NCI-H526 treated with DMSO at 0.1 percent for 48 hours (cell line): ENCODE measurements around the gene XPC.
"Not testable (repeated sequence)": the region's sequence is repeated elsewhere in the genome, so short reads cannot be mapped to it uniquely, and the experiment has no call there.

Experiments used
- DNase-seq: peaks from one replicate; lab custom pipeline; 2025; lab: John Stamatoyannopoulos, UW

Gene XPC

DNA sequence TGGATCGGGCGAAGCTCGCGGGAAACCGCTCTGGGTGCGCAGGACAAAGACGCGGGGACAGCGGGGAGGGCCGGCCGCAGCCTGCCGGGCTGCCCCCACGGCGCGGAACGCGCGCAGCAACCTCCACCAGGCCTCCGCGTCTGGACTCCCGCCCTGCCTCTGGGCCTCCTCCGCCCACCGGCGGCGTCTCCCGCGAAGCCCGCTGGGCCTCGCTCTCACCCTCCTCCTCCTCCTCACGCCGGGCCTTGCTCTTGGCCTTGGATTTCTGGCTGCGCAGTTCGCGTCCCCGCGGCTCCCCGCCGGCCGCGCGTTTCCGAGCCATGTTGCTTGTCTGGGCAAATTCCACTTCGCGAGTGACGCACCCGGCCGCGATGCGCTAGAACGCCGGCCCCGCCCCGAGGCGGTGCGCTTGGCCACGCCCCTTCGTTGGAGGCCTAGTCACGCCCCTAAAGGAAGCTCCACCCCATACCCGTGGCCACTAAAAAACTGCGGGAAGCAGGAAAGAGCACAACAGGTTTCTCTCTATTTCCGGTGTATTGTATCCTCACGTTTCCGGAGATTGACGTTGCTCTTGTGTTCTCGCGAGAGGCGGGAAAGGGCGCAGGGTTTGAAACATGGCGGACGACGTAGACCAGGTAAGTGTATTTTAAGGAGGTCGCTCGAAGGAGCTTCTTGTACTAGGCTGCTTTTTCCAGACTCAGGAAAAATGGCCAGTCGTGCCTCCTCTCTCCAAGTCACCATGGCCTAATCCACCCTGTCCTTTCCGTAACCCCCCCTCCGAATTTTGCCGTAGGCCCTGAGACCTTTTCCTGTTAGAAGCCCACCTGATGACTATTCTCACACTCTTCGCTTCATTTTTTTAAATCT lies at the start of gene XPC, which contains the start of gene LSM3:
XPC (minus strand) TSS at position 355 of the 867 bp plus-strand sequence; CDS start at position 322, 33 bp downstream.
LSM3 (plus strand) TSS at position 571 of the 867 bp plus-strand sequence; CDS start at position 615, 44 bp downstream.
- peak; percentile 93 for DNase-seq

DNA sequence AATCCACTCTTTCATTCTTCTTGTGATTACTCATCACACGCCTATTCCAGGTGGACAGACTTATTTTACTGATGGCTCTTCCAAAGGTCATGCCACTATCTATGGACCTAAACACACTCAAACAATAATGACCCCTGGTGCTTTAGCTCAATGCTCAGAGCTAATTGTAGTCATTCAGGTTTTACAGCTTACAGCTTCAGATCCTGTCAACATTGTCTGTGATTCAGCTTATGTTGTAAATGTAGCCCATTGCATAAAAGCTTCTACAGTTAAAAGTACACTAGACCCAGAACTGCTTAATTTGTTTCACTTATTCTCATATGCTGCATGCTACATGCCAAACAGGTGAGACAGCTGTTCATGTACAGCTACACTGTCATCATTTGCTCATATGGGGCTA lies 49.5 kb upstream of the XPC start:
- no peak for DNase-seq

DNA sequence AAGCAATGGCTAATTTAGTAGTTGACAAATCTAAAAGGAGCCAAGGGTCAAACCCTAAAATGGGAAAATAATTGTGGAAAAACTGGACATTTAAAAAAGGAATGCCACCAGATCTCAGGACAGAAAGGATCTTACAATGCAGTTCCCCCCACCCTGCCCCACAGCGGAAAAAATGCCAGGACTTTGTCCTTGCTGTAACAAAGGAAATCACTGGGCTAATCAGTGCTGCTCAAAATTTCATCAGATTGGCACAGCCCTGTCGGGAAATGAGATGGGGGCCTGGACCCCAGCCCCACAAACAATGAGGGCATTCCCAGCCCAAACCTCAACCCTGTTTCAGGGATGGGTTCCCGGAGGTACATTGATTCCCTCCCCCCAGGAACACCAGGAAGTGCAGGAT lies 48.0 kb upstream of the XPC start:
- not testable (repeated sequence) for DNase-seq

DNA sequence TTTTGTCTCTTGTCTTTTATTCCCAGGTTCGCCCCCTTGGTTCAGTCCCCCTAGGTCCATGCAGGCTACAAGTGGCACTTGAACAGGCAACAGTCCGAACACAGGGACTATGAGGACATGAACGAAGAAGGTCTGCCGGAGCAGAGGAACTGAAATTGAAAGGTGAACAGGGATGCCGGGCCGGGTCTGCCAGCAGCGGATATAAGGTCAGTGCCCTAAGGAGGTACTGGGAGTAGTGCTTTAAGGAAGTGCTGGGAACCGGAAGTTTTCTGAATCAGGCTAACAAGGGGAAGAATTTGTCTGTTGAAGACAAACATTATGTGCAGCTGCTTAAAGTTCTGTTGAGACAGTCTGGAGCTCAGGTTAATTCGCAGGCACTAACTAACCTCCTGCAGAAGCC lies 47.0 kb upstream of the XPC start:
- DNase-seq, result no peak

DNA sequence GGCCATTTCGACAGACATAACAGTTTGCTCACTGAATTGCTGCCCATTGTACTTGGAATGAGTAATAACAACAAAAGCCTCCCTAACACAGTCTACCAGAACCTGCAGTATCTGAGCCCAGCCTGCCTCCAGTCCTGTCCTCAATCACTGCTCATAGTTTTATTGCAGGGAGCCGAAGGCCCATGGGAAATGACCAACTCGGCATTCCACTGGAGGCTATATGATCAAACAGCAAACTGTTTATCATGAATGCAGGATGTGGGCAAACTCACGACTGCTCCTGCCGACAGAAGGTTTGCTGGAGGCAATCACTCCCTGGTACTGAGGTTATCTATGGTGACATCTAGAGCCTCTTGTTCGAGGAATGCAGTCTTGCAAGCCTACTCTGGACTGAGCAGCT lies 46.5 kb upstream of the XPC start:
- DNase-seq, result no peak

DNA sequence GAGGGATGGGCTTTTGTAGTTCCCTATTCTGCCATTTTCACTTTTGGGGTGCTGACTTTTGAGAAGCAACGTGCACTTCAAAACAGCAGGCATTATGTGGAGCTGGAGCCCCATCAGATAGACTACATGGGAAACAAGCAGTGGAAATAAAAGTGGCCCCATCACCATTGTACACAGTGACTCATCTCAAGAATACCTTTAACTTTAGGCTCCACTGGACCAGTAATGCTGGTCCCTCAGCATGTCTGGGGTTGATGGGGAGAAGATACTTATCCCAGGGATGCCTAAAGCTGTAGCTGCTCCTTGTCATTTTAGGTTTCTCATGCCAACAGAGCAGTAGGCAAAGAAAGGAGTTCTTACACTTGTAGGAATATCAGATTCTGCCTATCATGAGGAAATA lies 45.2 kb upstream of the XPC start:
- no peak for DNase-seq

DNA sequence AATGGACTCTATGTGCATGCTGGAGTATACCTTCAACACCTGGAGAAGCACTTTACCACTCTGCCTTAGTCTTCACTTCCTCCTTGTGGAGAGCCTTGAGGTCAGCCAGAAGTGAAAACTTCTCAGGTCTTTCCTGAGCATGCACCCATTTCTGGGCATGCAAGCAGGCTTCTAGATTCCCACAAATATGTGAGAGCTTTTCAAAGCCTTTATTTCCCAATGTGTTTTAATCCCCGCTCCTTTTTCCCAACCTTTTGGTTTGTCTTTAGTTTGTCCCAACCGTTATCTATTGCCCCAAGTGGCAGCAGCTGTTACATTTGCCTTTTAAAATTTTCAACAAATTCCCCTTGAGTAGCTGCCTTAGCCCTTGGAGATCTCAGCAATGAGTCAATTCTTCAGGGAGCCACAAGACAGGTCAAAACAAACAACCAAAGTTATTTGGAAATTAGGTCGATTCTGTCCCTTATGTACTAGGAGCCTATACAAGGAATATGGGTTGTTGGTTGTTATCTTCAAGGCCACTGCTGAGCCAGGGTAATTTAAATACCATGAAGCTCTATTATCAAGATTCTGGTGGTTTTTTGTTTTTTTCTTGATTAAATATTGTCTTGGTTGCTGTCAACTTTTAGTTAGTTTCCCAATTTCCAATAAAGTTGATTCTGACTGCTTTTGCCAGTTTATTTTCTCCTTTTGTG lies 44.6 kb upstream of the XPC start:
- DNase-seq, result no peak

DNA sequence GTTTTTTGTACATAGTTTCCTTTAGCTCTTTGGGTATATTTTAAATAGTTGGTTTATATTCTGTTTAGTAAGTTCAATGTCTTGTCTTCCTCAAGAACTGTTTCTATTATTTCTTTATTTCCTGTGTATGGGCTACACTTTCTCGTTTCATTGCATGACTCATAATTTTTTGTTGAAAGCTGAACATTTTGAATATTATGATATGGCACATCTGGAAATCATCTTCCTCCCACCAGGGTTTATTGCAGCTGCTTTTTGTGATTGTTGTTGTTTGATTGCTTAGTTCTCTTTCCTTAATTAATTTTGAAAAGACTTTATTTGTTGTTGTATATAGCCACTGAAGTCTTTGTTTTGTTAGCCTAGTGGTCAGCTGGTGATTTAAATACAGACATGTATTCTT lies 44.1 kb upstream of the XPC start:
- no peak for DNase-seq

DNA sequence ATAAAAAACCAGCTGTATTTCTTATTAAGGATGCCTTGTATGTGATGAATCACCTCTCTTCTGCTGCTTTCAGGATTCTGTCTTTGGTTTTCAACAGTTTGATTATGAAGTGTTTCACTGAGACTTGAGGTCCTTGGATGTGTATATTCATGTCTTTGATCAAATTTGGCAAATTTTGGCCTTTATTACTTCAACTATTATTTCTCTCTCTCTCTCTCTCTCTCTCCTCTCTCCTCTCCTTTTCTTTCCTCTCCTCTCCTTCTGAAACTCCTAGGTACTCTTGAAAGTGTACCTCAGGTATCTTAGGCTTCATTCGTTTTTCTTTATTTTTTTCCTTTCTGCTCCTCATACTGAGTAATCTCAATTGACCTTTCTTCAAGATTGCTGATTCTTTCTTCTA lies 43.5 kb upstream of the XPC start:
- no peak for DNase-seq

DNA sequence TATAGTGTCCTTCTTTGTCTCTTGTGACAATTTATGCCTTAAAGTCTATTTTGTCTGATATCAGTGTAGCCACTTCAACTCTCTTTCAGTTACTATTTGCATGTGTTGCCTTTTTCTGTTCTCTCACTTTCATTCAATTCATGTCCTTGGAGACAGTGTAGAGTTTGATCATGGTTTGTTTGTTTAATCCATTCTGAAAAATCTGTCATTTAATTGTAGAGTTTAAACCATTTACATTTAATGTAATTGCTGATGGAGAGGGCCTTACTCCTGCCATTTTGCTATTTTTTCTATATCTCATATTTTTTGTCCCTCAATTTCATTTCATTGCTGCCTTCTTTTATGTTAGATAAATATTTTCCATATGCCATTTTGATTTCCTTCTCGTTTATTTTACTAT lies 42.5 kb upstream of the XPC start:
- no peak for DNase-seq

DNA sequence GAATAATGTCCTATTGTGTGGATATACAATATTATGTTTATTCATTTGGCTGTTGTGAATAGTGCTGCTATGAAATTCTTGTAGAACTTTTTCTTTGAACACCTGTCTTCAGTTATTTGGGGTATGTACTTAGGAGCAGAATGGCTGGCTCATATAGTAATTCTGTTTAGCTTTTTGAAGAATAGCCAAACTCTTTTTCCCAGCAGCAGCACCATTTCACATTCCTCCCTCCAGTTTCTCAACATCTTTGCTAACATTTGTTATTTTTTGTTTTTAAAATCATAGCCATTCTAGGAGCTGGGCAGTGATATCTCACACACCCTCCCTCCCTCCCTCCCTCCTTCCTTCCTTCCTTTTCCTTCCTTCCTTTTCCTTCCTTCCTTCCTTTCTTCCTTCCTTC lies 40.0 kb upstream of the XPC start:
- DNase-seq, result no peak

DNA sequence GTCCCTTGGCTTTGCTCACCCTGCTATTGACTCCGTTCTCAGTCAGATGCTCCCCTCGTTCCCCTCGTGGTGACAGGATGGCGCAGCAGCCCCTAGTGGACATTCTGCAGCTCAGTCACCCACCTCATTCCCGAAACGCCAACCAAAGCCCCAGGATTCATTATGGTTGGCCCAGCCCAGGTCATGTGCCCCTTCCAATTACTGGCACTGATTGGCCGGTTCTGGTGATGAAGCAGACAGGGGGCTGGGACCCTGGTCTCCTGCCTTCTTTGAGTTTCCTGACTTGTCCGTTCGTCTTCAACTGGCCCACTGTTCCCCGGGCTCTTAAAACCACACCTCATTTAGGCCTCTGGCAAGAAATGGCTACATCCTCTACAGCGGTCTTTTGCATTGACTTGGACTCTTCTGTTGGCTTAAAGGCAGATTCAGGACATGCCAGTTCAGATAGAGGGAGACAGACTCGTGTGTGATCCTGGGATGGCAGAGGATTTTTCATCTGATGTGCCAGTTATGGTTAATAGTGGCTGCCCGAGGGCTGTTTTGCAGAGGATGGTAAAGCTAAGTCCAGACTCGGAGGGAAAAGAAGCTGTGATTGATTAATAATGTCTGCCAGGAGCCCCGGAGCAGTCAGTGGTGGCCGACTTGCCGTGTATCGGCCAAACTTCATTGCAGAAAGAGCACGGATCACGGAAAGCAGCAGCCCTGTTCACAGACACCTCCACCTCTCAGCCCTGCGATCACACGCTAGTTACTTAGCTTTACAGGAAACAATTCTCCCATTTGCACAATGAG lies 38.1 kb upstream of the XPC start:
- no peak for DNase-seq

DNA sequence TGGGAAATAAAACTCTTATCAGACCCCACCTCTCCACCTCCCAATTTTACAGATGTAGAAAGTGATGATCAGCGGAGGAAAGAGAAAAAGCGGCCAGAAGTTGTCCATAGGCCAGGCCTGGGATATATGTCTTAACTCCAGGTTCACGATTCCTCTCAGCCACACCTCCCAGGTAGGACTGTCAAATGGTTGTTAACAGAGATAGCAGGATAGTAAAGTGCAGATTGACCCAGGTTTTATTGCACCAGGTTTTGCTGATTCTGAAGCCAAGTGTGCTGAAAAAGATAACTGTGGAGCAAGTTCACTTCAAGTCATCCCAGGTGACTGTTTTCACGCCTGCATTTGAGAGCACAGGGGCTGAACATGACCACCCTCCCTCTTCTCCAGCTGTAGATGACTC lies 36.4 kb upstream of the XPC start:
- no peak for DNase-seq

DNA sequence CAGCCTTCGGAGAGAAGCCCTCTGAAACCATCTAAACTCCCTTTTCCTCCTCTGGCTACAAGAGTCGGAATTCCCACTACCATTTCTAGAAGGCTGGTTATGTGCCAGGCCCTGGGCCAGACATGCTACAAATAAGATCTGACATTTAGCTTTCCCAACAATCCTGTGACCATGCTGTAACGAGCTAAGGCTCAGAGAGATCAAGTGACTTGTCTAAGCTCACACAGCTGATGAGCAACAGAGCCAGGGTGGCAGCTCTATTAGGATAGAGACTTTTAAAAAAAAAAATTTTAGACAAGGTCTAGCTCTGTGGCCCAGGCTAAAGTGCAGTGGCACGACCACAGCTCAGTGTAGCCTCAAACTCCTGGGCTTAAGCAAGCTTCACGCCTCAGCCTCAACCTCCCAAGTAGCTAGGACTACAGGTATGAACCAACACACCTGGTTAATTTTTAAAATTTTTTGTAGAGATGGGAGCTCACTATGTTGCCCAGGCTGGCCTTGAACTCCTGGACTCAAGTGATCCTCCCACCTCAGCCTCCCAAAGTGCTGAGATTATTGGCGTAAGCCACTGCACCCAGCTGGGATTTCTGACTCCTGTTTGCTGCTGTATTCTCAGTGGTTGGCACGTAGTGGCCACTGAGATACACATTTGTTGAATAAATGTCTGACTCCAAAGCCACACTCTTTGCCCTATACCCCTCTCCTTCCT lies 34.8 kb upstream of the XPC start:
- DNase-seq, result no peak

DNA sequence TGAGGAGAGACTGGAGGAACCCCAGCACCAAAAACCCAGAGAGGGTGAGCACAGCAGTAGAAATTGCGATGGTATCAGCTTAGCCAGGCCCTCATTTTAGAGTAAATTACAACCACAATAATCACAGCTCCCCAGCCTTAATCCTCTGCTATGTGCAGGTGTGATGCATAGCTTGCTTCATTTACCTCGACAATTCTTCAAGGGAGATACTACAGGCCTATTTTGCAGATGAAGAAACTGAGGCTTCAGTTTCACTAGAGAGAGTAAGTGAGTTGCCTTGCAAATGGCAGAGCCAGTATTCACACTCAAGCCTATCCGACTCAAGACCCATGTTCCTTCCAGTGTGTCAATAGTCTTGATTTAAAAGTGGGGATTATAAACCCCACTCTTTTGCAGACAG lies 33.6 kb upstream of the XPC start:
- no peak for DNase-seq

DNA sequence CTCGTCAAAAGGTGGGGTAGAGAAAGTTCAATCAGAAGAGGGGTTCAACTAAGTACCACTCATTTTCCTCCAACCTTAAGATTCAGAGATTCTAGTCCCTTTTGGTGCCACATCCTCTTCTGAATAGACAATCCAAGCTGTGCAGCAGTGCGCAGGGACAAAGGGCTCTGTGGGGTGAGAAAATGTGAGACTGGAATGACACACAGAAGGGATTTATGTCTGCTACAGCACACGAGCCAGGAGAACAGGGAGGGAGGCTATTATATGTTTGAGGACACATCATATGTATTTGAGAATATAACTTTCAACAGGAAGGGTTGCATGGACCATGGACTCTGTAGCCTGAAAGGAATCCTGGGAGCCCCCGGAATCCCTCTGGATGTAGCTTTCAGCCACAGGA lies 33.2 kb upstream of the XPC start:
- DNase-seq, result no peak

DNA sequence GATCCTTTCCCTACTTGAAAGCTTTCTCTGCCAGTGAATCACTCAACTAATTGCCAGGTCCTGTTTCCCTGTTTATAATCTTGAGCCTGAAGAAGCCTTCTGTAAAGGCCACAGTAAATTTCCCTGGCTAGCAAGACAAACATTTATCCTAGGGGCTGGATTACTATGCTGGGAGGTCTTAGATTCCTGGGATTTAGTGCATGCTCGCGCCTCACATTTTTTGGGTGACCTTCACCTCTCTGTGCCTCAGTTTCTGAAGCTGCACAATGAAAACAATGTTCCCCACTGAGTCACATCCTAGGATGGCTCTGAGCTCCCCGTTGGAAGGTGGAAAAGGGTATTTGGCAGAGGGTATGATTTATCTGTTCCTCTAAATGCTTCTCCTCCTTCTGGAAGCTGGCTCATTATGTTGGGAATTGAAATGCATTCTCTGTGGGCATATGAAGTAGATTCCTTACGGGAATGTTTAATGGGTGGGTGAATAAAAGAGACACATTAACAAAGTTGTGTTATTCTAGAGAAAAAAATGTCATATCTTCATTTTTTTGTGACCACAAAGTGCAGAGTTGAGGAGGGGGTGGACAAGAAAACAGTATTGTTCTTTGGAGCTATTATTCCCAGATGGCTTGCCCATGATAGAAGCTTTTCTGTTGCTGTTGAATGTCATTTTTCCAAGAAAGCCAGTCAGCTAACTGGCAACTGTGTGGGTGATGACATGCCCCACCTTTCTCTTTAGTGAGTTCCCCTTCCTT lies 32.6 kb upstream of the XPC start:
- no peak for DNase-seq

DNA sequence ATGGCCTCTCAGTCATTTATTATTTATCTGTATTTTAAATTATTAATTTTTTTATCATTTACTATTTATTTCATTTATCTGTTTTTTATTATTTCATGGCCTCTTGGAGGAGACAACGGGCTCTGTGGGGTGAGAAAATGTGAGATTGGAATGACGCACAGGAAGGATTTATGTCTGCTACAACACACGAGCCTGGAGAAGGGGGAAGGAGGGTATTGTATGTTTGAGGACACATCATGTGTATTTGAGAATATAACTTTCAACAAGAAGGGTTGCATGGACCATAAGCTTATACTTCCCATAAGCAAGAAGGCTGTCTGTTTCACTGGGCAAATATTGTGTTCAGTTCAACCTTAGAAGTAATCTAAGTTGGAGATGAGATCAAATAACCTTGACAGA lies 31.9 kb upstream of the XPC start:
- no peak for DNase-seq

DNA sequence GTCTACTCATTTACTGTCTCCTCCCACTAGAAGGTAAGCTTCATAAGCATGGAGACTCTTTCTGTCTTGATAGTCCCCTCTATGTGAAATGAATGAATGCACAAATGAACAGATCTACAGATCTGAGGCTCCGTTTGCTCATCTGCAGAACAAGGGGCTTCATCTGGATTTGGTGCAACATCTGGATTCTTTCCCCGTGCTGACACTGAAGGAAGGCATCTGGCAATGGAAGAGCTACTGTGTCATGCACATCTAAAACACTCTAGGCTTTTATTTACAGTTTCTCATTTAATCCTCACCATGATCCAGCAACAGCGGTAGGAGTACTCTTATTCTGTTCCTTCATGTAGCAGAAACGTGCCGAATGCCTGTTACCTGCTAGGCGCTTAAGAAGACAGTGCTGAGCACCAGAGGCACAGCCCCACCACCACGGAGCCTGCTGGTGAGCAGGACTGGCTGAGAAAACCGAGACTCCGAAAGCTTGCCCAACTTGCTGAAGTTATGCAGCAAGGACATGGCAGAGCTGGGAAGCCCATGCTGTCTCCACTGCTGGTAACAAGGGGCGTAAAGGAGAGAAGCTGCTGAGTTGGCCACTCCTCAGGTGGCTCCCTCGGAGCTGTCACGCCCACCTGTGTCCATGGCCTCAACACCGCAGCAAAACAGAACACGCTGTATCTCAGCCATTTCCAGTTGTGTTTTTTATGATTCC lies 31.3 kb upstream of the XPC start:
- DNase-seq, result no peak

DNA sequence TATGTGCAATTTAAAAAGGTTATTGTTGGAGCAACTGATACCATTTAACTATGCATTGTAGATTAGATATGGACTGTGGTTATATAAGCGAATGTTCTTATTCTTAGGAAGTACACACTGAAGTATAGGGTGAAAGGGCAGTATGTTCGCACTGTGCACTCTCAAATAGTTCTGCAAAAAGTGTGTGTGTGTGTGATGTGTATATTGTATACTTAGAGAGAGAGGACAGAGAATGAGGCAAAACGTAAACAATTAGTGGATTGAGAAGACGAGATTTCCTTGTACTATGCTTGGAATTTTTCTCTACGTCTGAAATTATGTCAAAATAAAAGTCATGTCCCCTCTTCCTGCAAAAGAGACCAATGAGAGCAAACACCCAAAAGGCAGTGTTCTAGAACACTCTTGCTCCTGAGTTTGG lies 30.6 kb upstream of the XPC start:
- DNase-seq, result no peak

DNA sequence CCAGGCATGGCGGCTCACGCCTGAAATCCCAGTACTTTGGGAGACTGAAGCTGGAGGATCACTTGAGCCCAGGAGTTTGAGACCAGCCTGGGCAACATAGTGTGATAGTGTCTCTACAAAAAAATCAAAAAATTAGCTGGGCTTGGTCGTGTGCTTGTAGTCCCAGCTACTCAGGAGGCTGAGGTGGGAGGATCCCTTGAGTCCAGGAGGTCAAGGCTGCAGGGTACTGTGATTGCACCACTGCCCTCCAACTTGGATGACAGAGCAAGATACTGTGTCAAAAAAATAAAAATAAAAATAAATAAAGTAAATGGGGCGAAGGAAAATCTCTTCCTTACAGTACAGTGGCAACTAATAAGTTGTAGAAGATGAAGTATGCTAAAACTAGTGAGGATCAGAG lies 29.8 kb upstream of the XPC start:
- DNase-seq, result no peak
